ENCODE data around the gene TBL1XR1. TPM values are rescaled to one million over a fixed set of nuclear protein-coding genes. Genes with fewer than 3 reads are reported as not detected.

TBL1XR1 gene
- total and polyA plus RNA-seq, 2 donors (not counting 3 experiments of a cell fraction or from before 2014, with no cell fraction given): 26.9 to 146 TPM

DNA sequence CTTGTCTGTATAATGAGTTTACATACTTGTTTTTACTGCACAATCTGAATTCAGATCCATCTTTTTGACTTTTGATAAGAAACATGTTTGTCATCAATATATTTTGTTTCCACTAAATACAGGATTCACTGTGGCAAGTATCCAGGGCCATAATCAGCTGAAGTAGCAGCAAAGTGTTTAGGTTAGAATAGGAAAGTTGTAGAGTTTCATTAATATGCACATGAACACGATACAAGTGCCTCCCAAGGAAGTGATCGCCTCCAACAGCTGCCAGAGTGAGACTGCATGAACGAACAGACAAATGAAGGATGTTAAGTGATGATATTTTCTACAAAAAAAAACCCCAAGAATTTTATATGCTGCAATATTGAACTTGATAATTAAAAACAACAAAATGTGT lies 204.3 kb downstream of the TBL1XR1 start:
- intact Hi-C loops (cut with micrococcal nuclease): no loop called here
- Histone ChIP-seq H3K27ac (ENCODE audit: insufficient read depth, low read depth, low read length) (no peak overlapping the region), H4K20me1 (replicated peaks; ENCODE audit: control insufficient read depth, extremely low read depth, insufficient read depth, low read length) (no peaks in the 10 kb centered on the region), H3K36me3 (ENCODE audit: control insufficient read depth in 2 of 2, extremely low read depth in 1 of 2, insufficient read depth in 2 of 2, low read length in 2 of 2) (no peaks in the 10 kb centered on the region), H3K9me3 (replicated peaks; ENCODE audit: control insufficient read depth, insufficient read depth, low read length) (no peaks in the 10 kb centered on the region), H3K4me1 (ENCODE audit: control insufficient read depth, extremely low read depth, insufficient read depth, low read length) (no peaks in the 10 kb centered on the region), H3K4me3 (replicated peaks in 1 of 3; ENCODE audit: insufficient read depth in 1 of 3, low read depth in 1 of 3, low read length in 3 of 3) (no peak overlapping the region), H2AFZ (ENCODE audit: low read depth, low read length) (no peak overlapping the region), H3K9me1 (replicated peaks; ENCODE audit: control insufficient read depth, extremely low read depth, insufficient read depth, low read length) (no peaks in the 10 kb centered on the region), H3K4me2 (ENCODE audit: insufficient read depth, low read length) (no peak overlapping the region), H3K27me3 (ENCODE audit: control insufficient read depth in 2 of 2, insufficient read depth in 2 of 2, low read length in 2 of 2) (no peaks in the 10 kb centered on the region), H3K79me2 (ENCODE audit: control insufficient read depth, insufficient read depth, low read length) (no peaks in the 10 kb centered on the region), H3K9ac (replicated peaks; ENCODE audit: extremely low read depth, insufficient read depth, low read length) (no peak overlapping the region)
- no TSS peak for BruUV-seq (replicated peaks)
- no peak for FAIRE-seq
- POLR2A ChIA-PET: no interaction called here
- dilution Hi-C loops (cut with MboI; ENCODE audit: extremely low pct_ligation_motif_present, low sequenced_read_pairs): no loop called here
- no peak for DNase-seq (ENCODE audit: low read depth, low spot score)
- CTCF ChIA-PET: no interaction called here
- TF ChIP-seq JUN (IDR thresholded peaks at IDR 0.05; ENCODE audit: borderline replicate concordance, insufficient read depth, insufficient read length, low read depth) (no peak), MYC (IDR thresholded peaks at IDR 0.05; ENCODE audit: low read depth, low read length) (no peak), GATA2 (IDR thresholded peaks at IDR 0.05; ENCODE audit: insufficient read depth, insufficient read length, low read depth, low read length) (no peak), EZH2 (IDR thresholded peaks at IDR 0.05; ENCODE audit: borderline replicate concordance, low read depth, low read length, severe bottlenecking) (no peak)
- TF ChIP-seq, protein P1, sequence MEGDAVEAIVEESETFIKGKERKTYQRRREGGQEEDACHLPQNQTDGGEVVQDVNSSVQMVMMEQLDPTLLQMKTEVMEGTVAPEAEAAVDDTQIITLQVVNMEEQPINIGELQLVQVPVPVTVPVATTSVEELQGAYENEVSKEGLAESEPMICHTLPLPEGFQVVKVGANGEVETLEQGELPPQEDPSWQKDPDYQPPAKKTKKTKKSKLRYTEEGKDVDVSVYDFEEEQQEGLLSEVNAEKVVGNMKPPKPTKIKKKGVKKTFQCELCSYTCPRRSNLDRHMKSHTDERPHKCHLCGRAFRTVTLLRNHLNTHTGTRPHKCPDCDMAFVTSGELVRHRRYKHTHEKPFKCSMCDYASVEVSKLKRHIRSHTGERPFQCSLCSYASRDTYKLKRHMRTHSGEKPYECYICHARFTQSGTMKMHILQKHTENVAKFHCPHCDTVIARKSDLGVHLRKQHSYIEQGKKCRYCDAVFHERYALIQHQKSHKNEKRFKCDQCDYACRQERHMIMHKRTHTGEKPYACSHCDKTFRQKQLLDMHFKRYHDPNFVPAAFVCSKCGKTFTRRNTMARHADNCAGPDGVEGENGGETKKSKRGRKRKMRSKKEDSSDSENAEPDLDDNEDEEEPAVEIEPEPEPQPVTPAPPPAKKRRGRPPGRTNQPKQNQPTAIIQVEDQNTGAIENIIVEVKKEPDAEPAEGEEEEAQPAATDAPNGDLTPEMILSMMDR (IDR thresholded peaks at IDR 0.05; ENCODE audit: extremely low read depth in 1 of 2, insufficient read depth in 1 of 2, low read depth in 1 of 2, low read length in 2 of 2): no peak
- TF ChIP-seq, protein P2, sequence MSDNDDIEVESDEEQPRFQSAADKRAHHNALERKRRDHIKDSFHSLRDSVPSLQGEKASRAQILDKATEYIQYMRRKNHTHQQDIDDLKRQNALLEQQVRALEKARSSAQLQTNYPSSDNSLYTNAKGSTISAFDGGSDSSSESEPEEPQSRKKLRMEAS (IDR thresholded peaks at IDR 0.05; ENCODE audit: insufficient read depth, insufficient read length): no peak

Data from endothelial cell of umbilical vein (primary cell).